Hepatocyte (in vitro differentiated cells): ENCODE results near the gene CCNI. TPM values are rescaled to one million over a fixed set of nuclear protein-coding genes. Genes with fewer than 3 reads are reported as not detected.

Experiments
- DNase-seq: peaks from one replicate; pipeline ENCODE4 v3.0.0-alpha.2; 2016; ENCODE audit warnings: low spot score
- H2AFZ ChIP-seq: fragments of 200-600 bp; sonication (generic); 2 replicates; pipeline ENCODE4 v1.6.0; 2016; ENCODE audit warnings: antibody characterized with exemption, mild to moderate bottlenecking
- H3K27ac ChIP-seq: fragments of 200-600 bp; sonication (generic); 2 replicates; pipeline ENCODE4 v1.5.1; 2016; ENCODE audit warnings: mild to moderate bottlenecking
- H3K27me3 ChIP-seq: fragments of 200-600 bp; sonication (generic); 2 replicates; pipeline ENCODE4 v1.6.1; 2016
- H3K36me3 ChIP-seq: fragments of 200-600 bp; sonication (generic); replicated peaks from 2 replicates; pipeline ENCODE4 v1.5.1; 2016; ENCODE audit warnings: low read depth; ENCODE audit not compliant: insufficient read depth
- H3K4me1 ChIP-seq: fragments of 200-600 bp; sonication (generic); 2 replicates; pipeline ENCODE4 v1.5.1; 2016; ENCODE audit warnings: mild to moderate bottlenecking, moderate library complexity; ENCODE audit not compliant: insufficient read depth
- H3K4me2 ChIP-seq: fragments of 200-600 bp; sonication (generic); 2 replicates; pipeline ENCODE4 v1.6.0; 2016
- H3K4me3 ChIP-seq: fragments of 200-600 bp; sonication (generic); 2 replicates; pipeline ENCODE4 v1.5.1; 2016; ENCODE audit warnings: mild to moderate bottlenecking
- H3K79me2 ChIP-seq: fragments of 200-600 bp; sonication (generic); 2 replicates; pipeline ENCODE4 v1.6.0; 2017; ENCODE audit warnings: mild to moderate bottlenecking
- H3K9me2 ChIP-seq: fragments of 200-600 bp; sonication (generic); replicated peaks from 2 replicates; pipeline ENCODE4 v1.6.0; 2017; ENCODE audit warnings: mild to moderate bottlenecking; ENCODE audit not compliant: insufficient read depth
- H3K9me3 ChIP-seq: fragments of 200-600 bp; sonication (generic); 2 replicates; pipeline ENCODE4 v1.5.1; 2016; ENCODE audit warnings: low read depth, mild to moderate bottlenecking
- H4K20me1 ChIP-seq: fragments of 200-600 bp; sonication (generic); 2 replicates; pipeline ENCODE4 v1.6.0; 2016; ENCODE audit warnings: mild to moderate bottlenecking; ENCODE audit not compliant: insufficient read depth, poor library complexity, severe bottlenecking
- EZH2 ChIP-seq: fragments of 200-600 bp; sonication (generic); IDR thresholded peaks from 2 replicates; pipeline ENCODE4 v1.6.1; 2016; ENCODE audit warnings: antibody characterized with exemption, mild to moderate bottlenecking, borderline replicate concordance
- EZH2phosphoT487 ChIP-seq: fragments of 200-600 bp; sonication (generic); IDR thresholded peaks from one replicate; pipeline ENCODE4 v1.6.1; 2018; ENCODE audit warnings: antibody characterized with exemption, mild to moderate bottlenecking, low read depth, moderate library complexity; ENCODE audit not compliant: unreplicated experiment, severe bottlenecking
- WGBS: methylation state at CpG from one replicate; pipeline ENCODE4 v1.1.6; 2016; ENCODE audit warnings: low lambda C conversion rate; ENCODE audit errors: missing lambda C conversion rate; 5-methylcytosine and 5-hydroxymethylcytosine counted together
- polyA plus RNA-seq: library from polyadenylated mRNA; unstranded; fragments of >200 nt; fragmentation: Nextera tagmentation; extraction: Ambion mirVana; gene quantifications from 2 replicates; pipeline ENCODE4 v1.2.1, GENCODE V29; 2016
- total RNA-seq: library from RNA; depleted of rRNA; stranded (reverse); fragments of >200 nt; gene quantifications from 2 replicates; pipeline ENCODE4 v1.2.3, GENCODE V29; 2014
- TF ChIP-seq, protein P1 (sequence below): fragments of 200-600 bp; sonication (generic); IDR thresholded peaks from 2 replicates; pipeline ENCODE4 v1.5.1; 2016; ENCODE audit warnings: antibody characterized with exemption, mild to moderate bottlenecking; ENCODE audit not compliant: poor library complexity

Gene CCNI
- total and polyA plus RNA-seq, 2 experiments from 2014 or later = 160 to 212 TPM

DNA sequence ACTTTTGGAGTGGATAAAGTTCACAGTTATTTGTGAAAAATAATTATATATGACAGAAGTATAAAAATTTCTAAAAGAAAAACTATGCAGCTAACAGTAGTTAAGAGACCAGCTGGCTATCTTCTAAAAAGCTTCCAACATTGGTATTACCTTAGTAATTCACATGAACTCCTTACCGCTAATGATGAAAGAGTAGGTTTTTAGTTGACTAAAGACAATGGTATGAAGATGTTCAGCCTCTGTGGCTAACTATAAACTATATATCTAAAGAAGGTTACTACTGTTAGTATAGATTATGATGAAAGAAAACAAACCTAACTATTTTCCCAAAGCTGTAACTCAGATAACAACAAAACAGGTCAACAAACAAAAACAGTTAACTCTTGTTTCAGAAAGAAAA is 10.4 kb downstream of the CCNI start:
- Histone ChIP-seq H3K79me2 (peaks cover 96% of the 10 kb centered on the region), H4K20me1 (peaks cover 68% of the 10 kb centered on the region), H3K9me2 (no peaks in the 10 kb centered on the region), H3K36me3 (peaks cover 3% of the 10 kb centered on the region), H3K9me3 (no peaks in the 10 kb centered on the region), H3K27me3 (no peaks in the 10 kb centered on the region), H3K4me3 (no peak overlapping the region), H3K4me2 (no peak overlapping the region), H3K27ac (no peak overlapping the region), H2AFZ (no peak overlapping the region), H3K4me1 (no peaks in the 10 kb centered on the region)
- no peak for DNase-seq
- TF ChIP-seq EZH2phosphoT487 (no peak), EZH2 (no peak)
- 89% methylated on average over 1 of the region's 1 CpG for WGBS

DNA sequence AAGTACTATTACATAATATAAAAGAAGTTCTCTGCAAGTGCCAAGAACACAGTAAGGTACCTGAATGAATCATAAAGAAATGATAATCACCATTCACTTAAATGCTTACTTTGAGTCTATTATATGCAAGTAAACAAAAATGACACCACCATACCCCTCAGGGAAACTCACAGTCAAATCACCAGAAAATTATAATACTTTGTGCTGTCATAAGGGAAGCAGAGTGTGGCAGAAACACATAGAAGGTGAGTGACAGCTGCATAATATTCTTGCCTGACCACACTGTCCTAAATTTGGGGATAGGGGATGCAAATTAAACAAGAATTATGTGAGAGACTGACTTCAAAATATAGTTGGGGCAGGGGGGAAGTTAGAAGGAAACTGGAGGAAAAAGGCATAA is 12.9 kb downstream of the CCNI start:
- Histone ChIP-seq H3K4me3 (no peak overlapping the region), H3K4me2 (no peak overlapping the region), H2AFZ (no peak overlapping the region), H3K9me2 (no peaks in the 10 kb centered on the region), H3K27ac (no peak overlapping the region), H3K36me3 (peaks cover 3% of the 10 kb centered on the region), H3K79me2 (peaks cover 94% of the 10 kb centered on the region), H3K4me1 (no peaks in the 10 kb centered on the region), H4K20me1 (peaks cover 44% of the 10 kb centered on the region), H3K27me3 (no peaks in the 10 kb centered on the region), H3K9me3 (no peaks in the 10 kb centered on the region)
- DNase-seq = no peak
- TF ChIP-seq EZH2 = no peak
- no peak for TF ChIP-seq EZH2phosphoT487
- TF ChIP-seq, protein P1, sequence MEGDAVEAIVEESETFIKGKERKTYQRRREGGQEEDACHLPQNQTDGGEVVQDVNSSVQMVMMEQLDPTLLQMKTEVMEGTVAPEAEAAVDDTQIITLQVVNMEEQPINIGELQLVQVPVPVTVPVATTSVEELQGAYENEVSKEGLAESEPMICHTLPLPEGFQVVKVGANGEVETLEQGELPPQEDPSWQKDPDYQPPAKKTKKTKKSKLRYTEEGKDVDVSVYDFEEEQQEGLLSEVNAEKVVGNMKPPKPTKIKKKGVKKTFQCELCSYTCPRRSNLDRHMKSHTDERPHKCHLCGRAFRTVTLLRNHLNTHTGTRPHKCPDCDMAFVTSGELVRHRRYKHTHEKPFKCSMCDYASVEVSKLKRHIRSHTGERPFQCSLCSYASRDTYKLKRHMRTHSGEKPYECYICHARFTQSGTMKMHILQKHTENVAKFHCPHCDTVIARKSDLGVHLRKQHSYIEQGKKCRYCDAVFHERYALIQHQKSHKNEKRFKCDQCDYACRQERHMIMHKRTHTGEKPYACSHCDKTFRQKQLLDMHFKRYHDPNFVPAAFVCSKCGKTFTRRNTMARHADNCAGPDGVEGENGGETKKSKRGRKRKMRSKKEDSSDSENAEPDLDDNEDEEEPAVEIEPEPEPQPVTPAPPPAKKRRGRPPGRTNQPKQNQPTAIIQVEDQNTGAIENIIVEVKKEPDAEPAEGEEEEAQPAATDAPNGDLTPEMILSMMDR = no peak

DNA sequence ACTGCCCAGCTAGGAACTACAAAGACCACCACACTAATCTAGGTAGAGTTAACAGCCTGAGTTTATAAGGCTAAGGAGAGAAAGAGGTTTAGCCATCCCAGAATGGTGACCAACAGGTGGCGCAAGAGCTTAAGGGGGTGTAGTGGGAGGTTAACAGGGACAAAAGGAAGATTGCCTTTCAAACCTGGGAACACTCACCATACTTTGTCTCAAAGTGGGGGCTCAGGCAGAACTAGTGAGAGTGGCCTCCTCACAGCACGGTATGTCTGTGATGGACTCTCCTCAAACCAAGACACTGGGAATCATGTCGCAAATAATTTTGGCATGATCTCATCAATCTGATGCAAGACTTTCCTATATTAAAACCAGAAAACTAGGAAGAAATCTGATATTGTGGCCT is 23.4 kb downstream of the CCNI start:
- DNase-seq = peak; percentile 63
- Histone ChIP-seq H3K36me3 (peaks cover 5% of the 10 kb centered on the region), H3K4me2 (no peak overlapping the region), H3K27me3 (no peaks in the 10 kb centered on the region), H3K27ac (no peak overlapping the region), H2AFZ (no peak overlapping the region), H3K9me2 (no peaks in the 10 kb centered on the region), H3K9me3 (no peaks in the 10 kb centered on the region), H4K20me1 (no peaks in the 10 kb centered on the region), H3K4me1 (no peaks in the 10 kb centered on the region), H3K4me3 (no peak overlapping the region), H3K79me2 (peaks cover 34% of the 10 kb centered on the region)
- WGBS = 93% methylated on average over 3 of the region's 3 CpGs
- TF ChIP-seq EZH2phosphoT487 (no peak), EZH2 (no peak)
- TF ChIP-seq, protein P1 = peak; percentile 39

DNA sequence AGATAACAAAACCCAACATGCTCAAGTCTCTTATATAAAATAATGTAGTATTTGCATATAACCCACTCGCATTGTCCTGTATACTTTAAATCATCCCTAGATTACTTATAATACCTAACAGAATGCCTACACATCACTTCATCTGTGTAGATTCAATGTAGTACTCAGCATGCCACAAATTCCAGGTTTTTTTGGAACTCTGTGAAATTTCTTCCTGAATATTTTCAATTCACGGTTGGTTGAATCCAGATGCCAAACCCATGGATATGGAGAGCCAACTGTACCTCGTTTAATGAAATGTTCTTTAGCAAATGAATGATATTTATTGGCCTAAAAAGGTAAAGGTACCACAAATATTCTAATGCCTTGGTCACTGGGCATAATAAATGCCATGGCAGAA is 24.8 kb downstream of the CCNI start:
- no peak overlapping the region for H3K4me3 ChIP-seq
- peaks cover 23% of the 10 kb centered on the region for H3K79me2 ChIP-seq
- H4K20me1 ChIP-seq = no peaks in the 10 kb centered on the region
- peaks cover 5% of the 10 kb centered on the region for H3K36me3 ChIP-seq
- 90% methylated on average over 3 of the region's 3 CpGs for WGBS
- H3K27ac ChIP-seq = no peak overlapping the region
- no peaks in the 10 kb centered on the region for H3K9me2 ChIP-seq
- TF ChIP-seq EZH2 (no peak), EZH2phosphoT487 (no peak)
- TF ChIP-seq, protein P1 = no peak
- H3K4me1 ChIP-seq = no peaks in the 10 kb centered on the region
- no peaks in the 10 kb centered on the region for H3K9me3 ChIP-seq
- no peak overlapping the region for H2AFZ ChIP-seq
- no peaks in the 10 kb centered on the region for H3K27me3 ChIP-seq
- DNase-seq = no peak
- H3K4me2 ChIP-seq = no peak overlapping the region
